HuH-7 (cell line): ENCODE data around the gene PMP22.
"Not testable (repeated sequence)": the region's sequence is repeated elsewhere in the genome, so short reads cannot be mapped to it uniquely, and the experiment has no call there.

Experiments
- DNase-seq: peaks from one replicate; pipeline ENCODE4 v3.0.0; 2011; ENCODE audit warnings: low spot score

The PMP22 gene

GRCh38 chr17:15210247-15210646, 54.9 kb downstream of the PMP22 start:
- DNase-seq = no peak

GRCh38 chr17:15203062-15203461, 62.1 kb downstream of the PMP22 start:
- not testable (repeated sequence) for DNase-seq

GRCh38 chr17:15200574-15200973, 64.6 kb downstream of the PMP22 start:
- not testable (repeated sequence) for DNase-seq

- no peak for DNase-seq
Measured at GRCh38 chr17:15197229-15197628, 67.9 kb downstream of the PMP22 start.

GRCh38 chr17:15194859-15195277, 70.3 kb downstream of the PMP22 start:
- no peak for DNase-seq

GRCh38 chr17:15185625-15185991, 79.5 kb downstream of the PMP22 start:
- no peak for DNase-seq

- no peak for DNase-seq
Measured at GRCh38 chr17:15184872-15185624, 80.1 kb downstream of the PMP22 start.

GRCh38 chr17:15181816-15182215, 83.3 kb downstream of the PMP22 start:
- no peak for DNase-seq

GRCh38 chr17:15181333-15181732, 83.8 kb downstream of the PMP22 start:
- no peak for DNase-seq

- no peak for DNase-seq
Measured at GRCh38 chr17:15180121-15180561, 85.0 kb downstream of the PMP22 start.
